Keratinocyte (primary cell): Measurements from ENCODE around the gene TBR1. TPM values are rescaled to one million over a fixed set of nuclear protein-coding genes. Genes with fewer than 3 reads are reported as not detected.

Source experiments
- DNase-seq: peaks from one replicate; pipeline ENCODE4 v3.0.0-alpha.2; 2011; ENCODE audit warnings: low read depth, missing footprints, low spot score
- FAIRE-seq: peaks from 2 replicates; lab custom pipeline; 2011; peaks lifted over from hg19 to GRCh38; lab: Jason Lieb, UNC
- H2AFZ ChIP-seq: 2 replicates; pipeline ENCODE4 v1.6.0; 2012; ENCODE audit warnings: low read length, control low read depth, inconsistent platforms; ENCODE audit not compliant: control insufficient read depth
- H3K27ac ChIP-seq: 2 replicates; pipeline ENCODE4 v1.5.1; 2011; ENCODE audit warnings: low read length; ENCODE audit not compliant: control insufficient read depth, insufficient read depth
- H3K27me3 ChIP-seq: 3 replicates; pipeline ENCODE4 v1.6.0; 2011; ENCODE audit warnings: low read length; ENCODE audit not compliant: control insufficient read depth, insufficient read depth; ENCODE audit errors: extremely low read depth
- H3K36me3 ChIP-seq, 2 experiments: 2 replicates in 1 of 2; 3 replicates in 1 of 2; pipeline ENCODE4 v1.5.1; 2011; ENCODE audit warnings: low read length in 2 of 2, mild to moderate bottlenecking in 1 of 2; ENCODE audit not compliant: control insufficient read depth in 2 of 2, insufficient read depth in 2 of 2; ENCODE audit errors: extremely low read depth in 1 of 2
- H3K4me1 ChIP-seq: 3 replicates; pipeline ENCODE4 v1.5.1; 2011; ENCODE audit warnings: low read length; ENCODE audit not compliant: control insufficient read depth, insufficient read depth; ENCODE audit errors: extremely low read depth
- H3K4me2 ChIP-seq: 3 replicates; pipeline ENCODE4 v1.6.0; 2011; ENCODE audit warnings: low read depth, low read length; ENCODE audit not compliant: control insufficient read depth, insufficient read depth; ENCODE audit errors: extremely low read depth
- H3K4me3 ChIP-seq, 3 experiments: fragments of 200-600 bp in 1 of 3; sonication (generic) in 1 of 3; 2 replicates in 2 of 3; 3 replicates in 1 of 3; pipeline ENCODE4 v1.5.1; 2011 to 2016; ENCODE audit warnings: low read length in 3 of 3, mild to moderate bottlenecking in 3 of 3, control low read depth in 2 of 3, inconsistent platforms in 1 of 3, low read depth in 1 of 3, mixed read lengths in 1 of 3, mixed run types in 1 of 3, moderate library complexity in 1 of 3; ENCODE audit not compliant: control insufficient read depth in 2 of 3, insufficient read depth in 2 of 3; ENCODE audit errors: extremely low read depth in 1 of 3
- H3K79me2 ChIP-seq: 2 replicates; pipeline ENCODE4 v1.6.0; 2012; ENCODE audit warnings: low read length; ENCODE audit not compliant: control insufficient read depth, insufficient read depth
- H3K9ac ChIP-seq: 3 replicates; pipeline ENCODE4 v1.6.0; 2011; ENCODE audit warnings: low read length; ENCODE audit not compliant: control insufficient read depth, insufficient read depth; ENCODE audit errors: extremely low read depth
- H3K9me1 ChIP-seq: 3 replicates; pipeline ENCODE4 v1.6.0; 2011; ENCODE audit warnings: low read length; ENCODE audit not compliant: control insufficient read depth, insufficient read depth; ENCODE audit errors: extremely low read depth
- H3K9me3 ChIP-seq: 2 replicates; pipeline ENCODE4 v1.5.1; 2012; ENCODE audit warnings: low read depth, low read length; ENCODE audit not compliant: control insufficient read depth
- H4K20me1 ChIP-seq: 3 replicates; pipeline ENCODE4 v1.6.0; 2011; ENCODE audit warnings: low read length; ENCODE audit not compliant: control insufficient read depth, insufficient read depth; ENCODE audit errors: extremely low read depth
- CTCF ChIP-seq, 3 experiments: IDR thresholded peaks in 1 of 3; conservative IDR thresholded peaks in 1 of 3; optimal IDR thresholded peaks in 1 of 3; 2 replicates in 2 of 3; 3 replicates in 1 of 3; pipeline versions ENCODE3 to v1.5.1; 2011; ENCODE audit warnings: low read length in 3 of 3, mild to moderate bottlenecking in 3 of 3, moderate library complexity in 2 of 3, control low read depth in 1 of 3, inconsistent platforms in 1 of 3; ENCODE audit not compliant: insufficient read depth in 2 of 3; ENCODE audit errors: extremely low read depth in 1 of 3
- EZH2 ChIP-seq: IDR thresholded peaks from one replicate; pipeline ENCODE4 v1.6.1; 2012; ENCODE audit warnings: inconsistent platforms, mild to moderate bottlenecking, low read length, moderate library complexity
- dilution Hi-C: fragments of 300-500 bp; cut with MboI; formaldehyde crosslinking; loops from one replicate; pipeline ENCODE4 v1.7.0; 2020; ENCODE audit warnings: low sequenced_read_pairs; ENCODE audit not compliant: extremely low pct_ligation_motif_present
- polyA plus RNA-seq, 5 experiments: library from polyadenylated mRNA; depleted of rRNA in 3 of 5; stranded (reverse) in 3 of 5; stranded (forward) in 1 of 5; unstranded in 1 of 5; fragments of >200 nt; gene quantifications; 1 replicate in 1 of 5; 2 replicates in 3 of 5; 3 replicates in 1 of 5; pipeline versions ENCODE4 v1.2.1 to v1.2.3, GENCODE V29; 2011 to 2012; ENCODE audit warnings: missing spikeins in 2 of 5, low read depth in 1 of 5, low replicate concordance in 1 of 5

TBR1 gene
- polyA plus RNA-seq, 1 donor (not counting 4 experiments of a cell fraction or from before 2014, with no cell fraction given) = 0.03 TPM

DNA sequence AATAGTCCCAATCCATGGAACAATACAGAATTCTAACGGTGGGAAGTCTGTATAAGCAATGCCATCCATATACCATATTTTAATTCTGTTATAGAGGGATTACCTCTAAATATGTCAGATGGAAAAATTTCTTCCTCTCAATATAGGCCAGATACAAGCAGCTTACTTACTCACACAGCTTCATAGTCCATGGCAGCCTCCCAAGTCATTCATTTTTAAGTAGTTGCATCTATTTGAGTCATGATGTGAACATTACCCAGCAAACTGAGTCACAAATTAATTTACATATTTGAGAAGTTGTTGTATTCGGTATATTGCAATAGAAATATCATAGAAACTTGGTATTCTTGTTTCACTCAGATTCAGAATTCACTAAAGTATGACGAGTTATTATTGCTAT, 20.3 kb downstream of the TBR1 start:
- no peaks in the 10 kb centered on the region for H3K9me1 ChIP-seq
- dilution Hi-C loops = loop anchor here (25.0 kb wide), 1 partner anchor 501 kb away; no protein-coding TSS in a partner anchor
- no peaks in the 10 kb centered on the region for H4K20me1 ChIP-seq
- no peaks in the 10 kb centered on the region for H3K36me3 ChIP-seq
- H3K79me2 ChIP-seq = no peaks in the 10 kb centered on the region
- H2AFZ ChIP-seq = no peak overlapping the region
- no peak overlapping the region for H3K4me3 ChIP-seq
- H3K4me1 ChIP-seq = no peaks in the 10 kb centered on the region
- no peak for FAIRE-seq
- no peak for TF ChIP-seq CTCF (optimal IDR thresholded peaks at IDR 0.05 in 1 of 3, IDR thresholded peaks at IDR 0.05 in 1 of 3, conservative IDR thresholded peaks at IDR 0.05 in 1 of 3; ENCODE audit: extremely low read depth in 1 of 3, insufficient read depth in 2 of 3, low read length in 3 of 3)
- TF ChIP-seq EZH2 = no peak
- peaks cover 8% of the 10 kb centered on the region for H3K27me3 ChIP-seq
- peak; percentile 11 for DNase-seq
- H3K27ac ChIP-seq = no peak overlapping the region
- no peak overlapping the region for H3K4me2 ChIP-seq
- H3K9ac ChIP-seq = no peak overlapping the region
- no peaks in the 10 kb centered on the region for H3K9me3 ChIP-seq

- DNase-seq = no peak
- Histone ChIP-seq H3K27ac (no peak overlapping the region), H2AFZ (no peak overlapping the region), H3K9ac (no peak overlapping the region), H3K36me3 (no peaks in the 10 kb centered on the region), H3K4me3 (no peak overlapping the region), H3K9me3 (no peaks in the 10 kb centered on the region), H3K4me2 (no peak overlapping the region), H3K4me1 (no peaks in the 10 kb centered on the region), H4K20me1 (no peaks in the 10 kb centered on the region), H3K79me2 (no peaks in the 10 kb centered on the region), H3K27me3 (peaks cover 3% of the 10 kb centered on the region), H3K9me1 (no peaks in the 10 kb centered on the region)
- FAIRE-seq = no peak
- TF ChIP-seq EZH2 (no peak), CTCF (optimal IDR thresholded peaks at IDR 0.05 in 1 of 3, IDR thresholded peaks at IDR 0.05 in 1 of 3, conservative IDR thresholded peaks at IDR 0.05 in 1 of 3; ENCODE audit: extremely low read depth in 1 of 3, insufficient read depth in 2 of 3, low read length in 3 of 3) (no peak)
- dilution Hi-C loops = loop anchor here (25.0 kb wide), 1 partner anchor 499 kb away; no protein-coding TSS in a partner anchor
Measured at GRCh38 chr2:161438598-161438997, 22.5 kb downstream of the TBR1 start.
